Stimulated activated CD8-positive, alpha-beta memory T cell treated with anti-CD3 and anti-CD28 coated beads, Interleukin-4, amount 100 ng/mL, for 48 hours (primary cell): ENCODE measurements around the gene MIA.
"Not testable (repeated sequence)": the region's sequence is repeated elsewhere in the genome, so short reads cannot be mapped to it uniquely, and the experiment has no call there.

ENCODE experiments used
- DNase-seq: peaks from one replicate; pipeline ENCODE4 v3.0.0-alpha.2; 2020

Gene MIA

DNA sequence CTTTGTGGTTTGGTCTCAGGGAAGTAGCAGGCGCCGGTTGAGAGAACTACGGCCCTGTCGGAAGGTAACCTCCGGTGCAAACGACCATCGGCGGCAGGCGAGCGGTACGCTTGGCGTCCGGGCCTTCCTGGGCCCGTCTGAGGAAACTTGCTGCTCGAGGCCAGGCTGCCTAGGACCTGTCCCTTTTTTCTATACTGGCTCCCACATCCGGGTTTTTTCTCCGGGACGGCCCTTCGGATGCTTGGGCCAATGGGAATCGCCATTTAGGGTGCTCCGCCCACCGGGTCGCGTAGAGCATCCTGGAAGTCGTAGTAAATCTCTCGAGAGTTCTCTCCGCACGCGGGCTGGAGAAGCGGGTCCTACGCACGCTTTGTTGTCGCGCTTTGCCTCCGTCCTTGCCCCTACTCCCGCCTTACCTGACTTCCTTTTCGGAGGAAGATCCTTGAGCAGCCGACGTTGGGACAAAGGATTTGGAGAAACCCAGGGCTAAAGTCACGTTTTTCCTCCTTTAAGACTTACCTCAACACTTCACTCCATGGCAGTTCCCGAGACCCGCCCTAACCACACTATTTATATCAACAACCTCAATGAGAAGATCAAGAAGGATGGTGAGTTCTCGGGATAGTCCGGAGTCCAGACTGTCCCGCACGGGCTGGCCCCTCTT, 24.3 kb upstream of the MIA start, which contains the start of gene SNRPA:
Gene SNRPA, plus strand, starts transcription at position 330 of the 664 bp plus-strand sequence. Its CDS starts 206 bp downstream, at position 536.
- peak; percentile 96 for DNase-seq

DNA sequence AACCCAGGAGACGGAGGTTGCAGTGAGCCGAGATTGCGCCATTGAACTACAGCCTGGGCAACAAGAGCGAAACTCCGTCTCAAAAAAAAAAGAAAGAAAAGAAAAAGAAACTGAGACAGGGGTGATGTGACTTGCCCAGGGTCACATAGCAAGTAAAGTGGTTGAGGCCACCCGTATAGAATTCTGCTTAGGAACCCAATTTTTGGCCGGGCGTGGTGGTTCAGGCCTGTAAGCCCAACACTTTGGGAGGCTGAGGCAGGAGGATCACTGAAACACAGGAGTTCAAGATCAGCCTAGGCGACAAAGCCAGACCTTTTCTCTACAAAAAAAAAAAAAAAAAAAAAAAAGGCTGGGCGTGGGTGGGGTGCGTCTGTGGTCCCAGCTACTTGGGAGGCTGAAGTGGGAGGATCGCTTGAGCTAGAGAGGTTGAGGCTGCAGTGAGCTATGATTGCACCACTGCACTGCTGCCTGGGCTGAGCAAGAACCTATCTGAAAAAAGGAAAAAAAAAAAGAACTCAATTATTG, 23.0 kb upstream of the MIA start:
- DNase-seq = peak; percentile 53

GRCh38 chr19:40754611-40755247, 20.6 kb upstream of the MIA start:
- peak; percentile 81 for DNase-seq

GRCh38 chr19:40755248-40755624, 20.1 kb upstream of the MIA start:
- DNase-seq = no peak

DNA sequence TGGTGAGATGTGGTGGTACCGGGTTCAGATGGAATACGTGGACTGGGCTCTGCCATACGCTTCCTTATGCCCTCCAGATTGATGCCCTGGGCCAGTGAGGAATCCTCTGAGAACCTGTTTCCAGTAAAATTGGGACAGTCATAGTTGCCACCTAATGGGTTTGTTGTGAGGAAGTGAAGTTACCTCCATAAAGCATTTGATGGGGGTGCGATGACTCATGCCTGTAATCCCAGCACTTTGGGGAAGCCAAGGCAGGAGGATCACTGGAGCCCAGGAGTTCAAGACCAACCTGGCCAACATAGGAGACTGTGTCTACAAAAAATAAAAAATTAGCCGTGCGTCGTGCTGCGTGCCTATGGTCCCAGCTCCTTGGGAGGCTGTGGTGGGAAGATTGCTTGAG, 19.5 kb upstream of the MIA start:
- DNase-seq = no peak

GRCh38 chr19:40756502-40757110, 18.7 kb upstream of the MIA start:
- DNase-seq = peak; percentile 77

DNA sequence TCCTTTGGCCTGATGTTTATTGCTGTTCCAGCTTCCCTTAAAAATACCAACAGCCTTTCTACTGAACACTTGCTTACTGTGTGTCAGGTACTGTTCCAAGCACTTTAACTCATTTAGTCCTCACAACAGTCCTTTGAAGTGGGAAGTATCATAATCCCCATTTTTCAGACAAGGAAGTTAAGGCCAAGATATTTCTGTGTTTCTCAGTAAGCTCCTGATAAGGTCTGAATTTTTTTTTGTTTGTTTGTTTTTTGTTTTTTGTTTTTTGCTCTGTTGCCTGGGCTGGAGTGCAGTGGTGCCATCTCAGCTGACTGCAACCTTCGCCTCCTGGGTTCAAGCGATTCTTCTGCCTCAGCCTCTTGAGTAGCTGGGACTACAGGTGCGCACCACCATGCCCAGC, 16.8 kb upstream of the MIA start:
- DNase-seq = no peak

GRCh38 chr19:40759352-40759751, 16.0 kb upstream of the MIA start:
- DNase-seq = no peak

- DNase-seq = peak; percentile 47
Measured at GRCh38 chr19:40762754-40763470, 12.4 kb upstream of the MIA start.

DNA sequence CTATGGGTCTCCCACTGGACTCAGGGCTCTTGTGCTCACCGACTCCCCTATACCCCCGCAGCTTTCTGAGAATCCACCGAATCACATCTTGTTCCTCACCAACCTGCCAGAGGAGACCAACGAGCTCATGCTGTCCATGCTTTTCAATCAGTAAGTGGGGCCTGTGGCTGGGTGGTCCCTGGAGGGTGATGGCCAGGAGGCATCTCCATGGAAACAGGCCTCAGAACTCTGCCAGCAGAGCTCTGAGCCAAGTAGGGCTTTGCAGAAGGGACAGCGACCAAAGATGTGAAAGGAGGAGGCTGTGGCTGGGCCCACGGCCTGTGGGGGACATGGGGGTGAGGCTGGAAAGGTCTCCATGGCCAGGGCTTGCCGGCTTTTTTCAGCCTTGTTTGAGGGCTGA, 11.8 kb upstream of the MIA start:
- no peak for DNase-seq

GRCh38 chr19:40763963-40764362, 11.4 kb upstream of the MIA start:
- DNase-seq = peak; percentile 73

GRCh38 chr19:40766385-40766784, 8.9 kb upstream of the MIA start:
- DNase-seq = peak; percentile 31

DNA sequence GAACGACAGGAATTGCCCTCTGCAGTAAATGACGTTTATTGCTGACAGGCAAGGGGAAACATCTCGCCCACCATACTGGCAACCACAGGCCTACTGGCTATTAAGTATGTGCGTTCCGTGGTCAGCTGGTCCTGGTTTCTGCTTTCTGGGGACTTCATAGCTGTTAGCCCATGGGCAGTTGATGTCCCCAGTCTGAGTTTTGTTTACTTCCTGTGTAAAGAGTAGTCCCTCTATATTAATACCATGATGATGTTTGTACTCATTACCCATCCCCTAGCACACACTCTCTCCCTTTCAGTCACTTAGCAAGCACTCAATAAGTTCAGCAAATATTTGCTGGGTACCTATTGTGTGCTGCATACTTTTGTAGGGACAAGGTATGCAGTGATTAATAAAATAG, 6.5 kb upstream of the MIA start:
- DNase-seq = no peak

DNA sequence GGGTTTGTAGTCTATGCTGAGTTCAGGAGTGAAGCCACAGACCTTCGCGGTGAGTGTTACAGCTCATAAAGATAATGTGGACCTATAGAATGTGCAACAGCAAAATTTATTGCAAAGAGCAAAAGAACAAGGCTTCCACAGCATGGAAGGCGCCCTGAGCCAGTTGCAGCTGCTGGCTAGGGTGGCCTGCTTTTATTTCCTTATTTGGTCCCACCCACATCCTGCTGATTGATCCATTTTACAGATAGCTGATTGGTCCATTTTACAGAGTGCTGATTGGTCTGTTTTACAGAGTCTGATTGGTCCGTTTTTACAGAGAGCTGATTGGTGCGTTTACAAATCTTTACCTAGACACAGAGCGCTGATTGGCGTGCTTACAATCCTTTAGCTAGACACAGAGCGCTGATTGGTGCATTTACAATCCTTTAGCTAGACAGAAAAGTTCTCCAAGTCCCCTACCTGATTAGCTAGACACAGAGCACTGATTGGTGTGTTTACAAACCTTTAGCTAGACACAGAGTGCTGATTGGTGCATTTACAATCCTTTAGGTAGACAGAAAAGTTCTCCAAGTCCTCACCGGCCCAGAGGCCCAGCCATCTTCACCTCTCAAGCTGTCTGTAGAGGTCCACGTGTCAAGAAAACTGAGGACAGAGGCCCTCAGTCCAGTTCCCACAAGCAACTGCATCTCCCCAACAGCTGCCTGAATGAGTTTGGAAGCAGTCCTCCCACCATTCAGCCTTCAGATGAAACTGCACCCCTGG, 4.0 kb upstream of the MIA start:
- not testable (repeated sequence) for DNase-seq

DNA sequence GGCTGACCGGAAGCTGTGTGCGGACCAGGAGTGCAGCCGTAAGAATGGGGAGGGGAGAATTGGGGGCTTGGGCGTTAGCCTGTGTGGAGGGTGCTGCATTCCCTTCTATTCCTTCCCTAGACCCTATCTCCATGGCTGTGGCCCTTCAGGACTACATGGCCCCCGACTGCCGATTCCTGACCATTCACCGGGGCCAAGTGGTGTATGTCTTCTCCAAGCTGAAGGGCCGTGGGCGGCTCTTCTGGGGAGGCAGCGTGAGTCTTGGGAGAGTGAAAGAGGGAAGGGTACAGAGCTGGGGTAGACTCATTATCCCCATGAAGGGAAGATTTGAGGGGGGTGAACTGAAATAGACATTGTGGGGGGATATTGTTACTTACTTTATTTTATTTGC, 306 bp downstream of the MIA start:
- no peak for DNase-seq

DNA sequence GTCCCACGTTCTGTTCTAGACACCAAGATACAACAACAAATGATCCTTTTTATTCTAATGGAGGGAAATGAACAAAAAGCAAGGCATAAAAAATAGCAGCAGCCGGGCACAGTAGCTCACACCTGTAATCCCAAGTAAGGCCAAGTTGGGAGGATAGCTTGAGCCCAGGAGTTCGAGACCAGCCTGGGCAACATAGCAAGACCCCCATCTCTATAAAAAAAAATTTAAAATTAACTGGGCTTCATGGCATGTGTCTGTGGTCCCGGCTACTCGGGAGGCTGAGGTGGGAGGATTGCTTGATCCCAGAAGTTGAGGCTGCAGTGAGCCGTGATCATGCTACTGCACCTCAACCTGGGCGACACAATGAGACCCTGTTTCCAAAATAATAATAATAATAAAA, 1.0 kb downstream of the MIA start:
- DNase-seq = no peak

DNA sequence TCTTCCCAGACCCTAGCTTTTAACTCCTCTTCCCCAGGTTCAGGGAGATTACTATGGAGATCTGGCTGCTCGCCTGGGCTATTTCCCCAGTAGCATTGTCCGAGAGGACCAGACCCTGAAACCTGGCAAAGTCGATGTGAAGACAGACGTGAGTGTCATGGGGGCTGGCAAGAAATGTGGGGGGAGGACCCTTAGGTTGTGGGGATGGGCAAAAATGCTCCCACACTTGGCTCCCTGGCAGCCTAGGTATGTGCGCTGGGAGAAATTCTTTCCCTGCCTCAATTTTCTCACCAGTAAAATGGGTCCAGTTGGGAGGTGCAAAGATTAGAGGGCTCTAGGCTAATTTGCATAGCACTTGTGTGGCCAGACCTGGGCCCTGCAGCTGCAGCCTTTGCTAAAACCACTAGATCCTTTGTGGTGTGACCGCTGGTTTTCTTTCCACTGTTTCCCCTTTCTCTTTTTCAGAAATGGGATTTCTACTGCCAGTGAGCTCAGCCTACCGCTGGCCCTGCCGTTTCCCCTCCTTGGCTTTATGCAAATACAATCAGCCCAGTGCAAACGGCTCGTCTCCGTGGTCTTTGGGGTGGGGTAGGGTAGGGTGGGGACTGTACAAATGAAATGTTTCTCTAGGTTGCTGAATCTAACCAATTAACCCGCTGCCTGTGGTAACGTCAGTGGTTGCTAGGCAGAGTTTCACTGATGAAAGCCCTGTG, 1.8 kb downstream of the MIA start:
- DNase-seq = peak; percentile 88

- DNase-seq = no peak
Measured at GRCh38 chr19:40777645-40777936, 2.3 kb downstream of the MIA start.

- peak; percentile 100 for DNase-seq
Measured at GRCh38 chr19:40777937-40778705, 2.8 kb downstream of the MIA start, which contains the start of gene RAB4B. Gene RAB4B (plus strand): TSS chr19:40778247. CDS start chr19:40778376, 129 bp downstream.

DNA sequence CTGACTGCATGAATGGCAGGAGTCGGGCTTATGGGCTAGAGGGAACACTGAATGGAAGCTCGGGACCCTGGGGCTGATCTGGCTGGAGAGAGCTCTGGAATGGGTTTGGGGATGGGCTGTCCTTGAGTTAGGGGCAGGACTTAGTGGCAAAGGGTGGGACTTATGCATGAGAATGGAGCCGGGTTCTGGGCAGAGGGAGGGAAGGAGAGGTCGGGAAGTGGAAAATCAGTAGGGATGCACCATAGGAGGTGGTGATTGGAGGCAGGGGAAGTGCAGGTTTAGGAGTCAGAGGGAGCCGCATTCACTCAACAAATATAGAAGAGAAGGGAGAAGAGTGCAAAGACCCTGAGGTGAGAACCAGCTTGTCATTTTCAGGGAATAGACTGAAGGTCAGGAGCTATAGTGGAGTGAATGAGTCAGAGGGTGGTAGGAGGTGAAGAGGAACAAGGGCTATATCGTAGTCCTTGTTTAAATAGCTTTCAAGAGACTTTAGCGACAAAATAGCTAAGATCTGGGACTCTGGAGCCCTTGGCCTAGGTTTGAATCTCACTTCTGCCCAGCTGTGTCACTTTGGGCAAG, 3.5 kb downstream of the MIA start:
- no peak for DNase-seq

GRCh38 chr19:40780582-40780981, 5.3 kb downstream of the MIA start:
- DNase-seq = no peak
